ENCODE data around the gene TEX35.

Gene TEX35

DNA sequence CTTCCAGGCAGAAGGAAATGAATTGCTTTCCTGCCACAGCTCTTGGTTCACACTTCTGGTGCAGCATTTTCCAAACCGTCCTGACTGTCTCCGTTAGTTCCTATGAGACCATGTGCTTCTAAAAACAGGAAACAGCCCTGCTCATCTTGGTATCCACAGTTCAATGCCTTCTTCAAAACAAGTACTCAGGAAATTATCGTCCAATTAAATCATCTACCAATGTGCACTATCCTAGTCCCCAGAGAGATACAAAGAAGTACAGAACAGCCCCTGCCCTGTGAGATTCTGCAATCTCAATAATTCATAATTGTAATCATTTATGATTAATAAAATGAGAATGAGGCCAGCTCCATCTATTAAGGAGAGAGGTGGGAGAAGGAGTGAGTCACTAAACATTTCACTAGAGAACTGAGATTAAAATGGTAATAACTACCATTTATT lies 27.3 kb upstream of the TEX35 start:
- POLR2A ChIA-PET: no interaction called here
- Histone ChIP-seq H3K4me3 (ENCODE audit: low read depth, low read length) (no peak overlapping the region), H3K27ac (ENCODE audit: extremely low read depth, low read depth, low read length) (no peak overlapping the region), H3K4me1 (ENCODE audit: control insufficient read depth, insufficient read depth, low read length) (no peaks in the 10 kb centered on the region), H3K36me3 (ENCODE audit: control insufficient read depth in 2 of 2, insufficient read depth in 1 of 2, low read length in 2 of 2) (no peaks in the 10 kb centered on the region), H3K9me3 (ENCODE audit: control insufficient read depth, insufficient read depth, low read depth, low read length) (no peaks in the 10 kb centered on the region)
- CTCF ChIA-PET: interaction anchor here (1.0 kb wide), 1 partner anchor 17 kb away, joined by 3 read pairs; no protein-coding TSS in a partner anchor
- no peak for TF ChIP-seq ZNF585B (tag by site-specific recombination; IDR thresholded peaks at IDR 0.05)

DNA sequence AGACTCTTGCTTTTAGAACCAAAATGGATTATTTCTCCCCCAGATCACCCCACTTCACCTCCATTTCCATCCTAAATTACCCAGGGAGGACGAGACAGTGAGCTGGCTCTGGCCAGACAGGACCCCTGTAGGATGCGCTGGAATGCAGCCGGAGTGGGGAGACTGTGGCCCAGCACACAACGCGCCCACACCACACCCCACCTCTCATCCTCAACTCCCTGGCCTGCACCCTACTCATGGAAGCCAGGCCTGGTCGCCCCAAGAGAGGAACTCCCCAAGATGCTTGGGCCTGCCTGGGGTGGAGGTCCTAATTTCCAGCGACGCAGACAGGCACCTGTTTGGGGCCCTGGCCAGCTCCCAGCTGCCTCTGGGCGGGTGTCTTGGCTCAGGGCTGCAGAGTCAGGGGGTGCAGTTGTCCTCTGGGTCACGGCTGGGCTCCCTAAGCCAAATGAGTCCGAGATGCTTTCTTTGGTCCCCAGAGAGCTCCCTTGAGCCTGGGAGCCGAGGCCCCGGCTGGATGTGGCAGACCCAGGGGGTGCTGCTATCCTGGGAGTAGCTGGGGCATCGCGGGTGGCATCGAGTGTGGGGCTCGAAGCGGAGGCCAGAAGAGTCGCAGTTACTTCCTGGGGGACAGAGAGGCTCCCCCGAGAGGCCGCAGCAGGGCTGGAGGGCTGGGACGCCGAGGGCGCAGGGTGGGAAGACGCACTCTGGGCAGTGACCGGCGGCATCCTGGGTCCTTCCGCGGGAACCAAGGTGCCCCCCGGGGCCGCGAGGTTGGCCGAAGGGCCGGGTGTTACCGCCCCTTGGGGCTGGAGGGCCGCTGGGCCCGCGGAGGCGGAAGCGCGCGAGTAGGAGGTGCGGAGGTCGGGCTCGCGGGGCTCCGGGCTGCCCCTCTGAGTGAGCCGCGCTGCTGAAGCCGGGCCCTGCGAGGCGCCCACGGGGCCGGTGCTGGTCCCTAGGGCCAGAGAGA lies 26.5 kb upstream of the TEX35 start:
- CTCF ChIA-PET: no interaction called here
- Histone ChIP-seq H3K36me3 (ENCODE audit: control insufficient read depth in 2 of 2, insufficient read depth in 1 of 2, low read length in 2 of 2) (no peaks in the 10 kb centered on the region), H3K4me3 (ENCODE audit: low read depth, low read length) (no peak overlapping the region), H3K4me1 (ENCODE audit: control insufficient read depth, insufficient read depth, low read length) (no peaks in the 10 kb centered on the region), H3K27ac (ENCODE audit: extremely low read depth, low read depth, low read length) (no peak overlapping the region), H3K9me3 (ENCODE audit: control insufficient read depth, insufficient read depth, low read depth, low read length) (no peaks in the 10 kb centered on the region)
- POLR2A ChIA-PET: no interaction called here
- TF ChIP-seq ZNF624 (tag by site-specific recombination; IDR thresholded peaks at IDR 0.05) (no peak), ZNF623 (tag by site-specific recombination; IDR thresholded peaks at IDR 0.05) (no peak), SCRT1 (tag by site-specific recombination; IDR thresholded peaks at IDR 0.05; ENCODE audit: borderline replicate concordance) (no peak), ZNF707 (tag by site-specific recombination; IDR thresholded peaks at IDR 0.05) (no peak), ZNF670 (tag by site-specific recombination; IDR thresholded peaks at IDR 0.05; ENCODE audit: low read depth) (no peak), SP7 (tag by site-specific recombination; IDR thresholded peaks at IDR 0.05) (no peak), ZNF426 (tag by site-specific recombination; IDR thresholded peaks at IDR 0.05) (no peak), ZNF146 (tag by site-specific recombination; IDR thresholded peaks at IDR 0.05) (no peak), ZNF776 (tag by site-specific recombination; IDR thresholded peaks at IDR 0.05; ENCODE audit: borderline replicate concordance) (no peak), ZNF658 (tag by site-specific recombination; IDR thresholded peaks at IDR 0.05) (no peak), ZNF366 (tag by site-specific recombination; conservative IDR thresholded peaks at IDR 0.05) (no peak), GLI4 (tag by site-specific recombination; IDR thresholded peaks at IDR 0.05) (no peak), GLIS1 (tag by site-specific recombination; IDR thresholded peaks at IDR 0.05) (no peak), ZFP3 (tag by site-specific recombination; IDR thresholded peaks at IDR 0.05; ENCODE audit: low read depth) (no peak), ZBTB8A (tag by site-specific recombination; IDR thresholded peaks at IDR 0.05) (no peak)
- TF ChIP-seq, protein P1, sequence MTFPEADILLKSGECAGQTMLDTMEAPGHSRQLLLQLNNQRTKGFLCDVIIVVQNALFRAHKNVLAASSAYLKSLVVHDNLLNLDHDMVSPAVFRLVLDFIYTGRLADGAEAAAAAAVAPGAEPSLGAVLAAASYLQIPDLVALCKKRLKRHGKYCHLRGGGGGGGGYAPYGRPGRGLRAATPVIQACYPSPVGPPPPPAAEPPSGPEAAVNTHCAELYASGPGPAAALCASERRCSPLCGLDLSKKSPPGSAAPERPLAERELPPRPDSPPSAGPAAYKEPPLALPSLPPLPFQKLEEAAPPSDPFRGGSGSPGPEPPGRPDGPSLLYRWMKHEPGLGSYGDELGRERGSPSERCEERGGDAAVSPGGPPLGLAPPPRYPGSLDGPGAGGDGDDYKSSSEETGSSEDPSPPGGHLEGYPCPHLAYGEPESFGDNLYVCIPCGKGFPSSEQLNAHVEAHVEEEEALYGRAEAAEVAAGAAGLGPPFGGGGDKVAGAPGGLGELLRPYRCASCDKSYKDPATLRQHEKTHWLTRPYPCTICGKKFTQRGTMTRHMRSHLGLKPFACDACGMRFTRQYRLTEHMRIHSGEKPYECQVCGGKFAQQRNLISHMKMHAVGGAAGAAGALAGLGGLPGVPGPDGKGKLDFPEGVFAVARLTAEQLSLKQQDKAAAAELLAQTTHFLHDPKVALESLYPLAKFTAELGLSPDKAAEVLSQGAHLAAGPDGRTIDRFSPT (tag by site-specific recombination; IDR thresholded peaks at IDR 0.05): no peak
- TF ChIP-seq, protein P2, sequence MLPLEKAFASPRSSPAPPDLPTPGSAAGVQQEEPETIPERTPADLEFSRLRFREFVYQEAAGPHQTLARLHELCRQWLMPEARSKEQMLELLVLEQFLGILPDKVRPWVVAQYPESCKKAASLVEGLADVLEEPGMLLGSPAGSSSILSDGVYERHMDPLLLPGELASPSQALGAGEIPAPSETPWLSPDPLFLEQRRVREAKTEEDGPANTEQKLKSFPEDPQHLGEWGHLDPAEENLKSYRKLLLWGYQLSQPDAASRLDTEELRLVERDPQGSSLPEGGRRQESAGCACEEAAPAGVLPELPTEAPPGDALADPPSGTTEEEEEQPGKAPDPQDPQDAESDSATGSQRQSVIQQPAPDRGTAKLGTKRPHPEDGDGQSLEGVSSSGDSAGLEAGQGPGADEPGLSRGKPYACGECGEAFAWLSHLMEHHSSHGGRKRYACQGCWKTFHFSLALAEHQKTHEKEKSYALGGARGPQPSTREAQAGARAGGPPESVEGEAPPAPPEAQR (tag by site-specific recombination; IDR thresholded peaks at IDR 0.05): no peak
- TF ChIP-seq, protein P3, sequence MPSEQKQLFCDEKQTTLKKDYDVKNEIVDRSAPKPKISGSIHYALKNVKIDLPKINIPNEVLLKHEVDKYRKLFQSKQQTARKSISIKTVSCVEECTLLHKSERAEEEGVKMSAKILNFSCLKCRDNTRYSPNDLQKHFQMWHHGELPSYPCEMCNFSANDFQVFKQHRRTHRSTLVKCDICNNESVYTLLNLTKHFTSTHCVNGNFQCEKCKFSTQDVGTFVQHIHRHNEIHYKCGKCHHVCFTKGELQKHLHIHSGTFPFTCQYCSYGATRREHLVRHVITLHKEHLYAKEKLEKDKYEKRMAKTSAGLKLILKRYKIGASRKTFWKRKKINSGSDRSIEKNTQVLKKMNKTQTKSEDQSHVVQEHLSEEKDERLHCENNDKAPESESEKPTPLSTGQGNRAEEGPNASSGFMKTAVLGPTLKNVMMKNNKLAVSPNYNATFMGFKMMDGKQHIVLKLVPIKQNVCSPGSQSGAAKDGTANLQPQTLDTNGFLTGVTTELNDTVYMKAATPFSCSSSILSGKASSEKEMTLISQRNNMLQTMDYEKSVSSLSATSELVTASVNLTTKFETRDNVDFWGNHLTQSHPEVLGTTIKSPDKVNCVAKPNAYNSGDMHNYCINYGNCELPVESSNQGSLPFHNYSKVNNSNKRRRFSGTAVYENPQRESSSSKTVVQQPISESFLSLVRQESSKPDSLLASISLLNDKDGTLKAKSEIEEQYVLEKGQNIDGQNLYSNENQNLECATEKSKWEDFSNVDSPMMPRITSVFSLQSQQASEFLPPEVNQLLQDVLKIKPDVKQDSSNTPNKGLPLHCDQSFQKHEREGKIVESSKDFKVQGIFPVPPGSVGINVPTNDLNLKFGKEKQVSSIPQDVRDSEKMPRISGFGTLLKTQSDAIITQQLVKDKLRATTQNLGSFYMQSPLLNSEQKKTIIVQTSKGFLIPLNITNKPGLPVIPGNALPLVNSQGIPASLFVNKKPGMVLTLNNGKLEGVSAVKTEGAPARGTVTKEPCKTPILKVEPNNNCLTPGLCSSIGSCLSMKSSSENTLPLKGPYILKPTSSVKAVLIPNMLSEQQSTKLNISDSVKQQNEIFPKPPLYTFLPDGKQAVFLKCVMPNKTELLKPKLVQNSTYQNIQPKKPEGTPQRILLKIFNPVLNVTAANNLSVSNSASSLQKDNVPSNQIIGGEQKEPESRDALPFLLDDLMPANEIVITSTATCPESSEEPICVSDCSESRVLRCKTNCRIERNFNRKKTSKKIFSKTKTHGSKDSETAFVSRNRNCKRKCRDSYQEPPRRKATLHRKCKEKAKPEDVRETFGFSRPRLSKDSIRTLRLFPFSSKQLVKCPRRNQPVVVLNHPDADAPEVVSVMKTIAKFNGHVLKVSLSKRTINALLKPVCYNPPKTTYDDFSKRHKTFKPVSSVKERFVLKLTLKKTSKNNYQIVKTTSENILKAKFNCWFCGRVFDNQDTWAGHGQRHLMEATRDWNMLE (tag by site-specific recombination; conservative IDR thresholded peaks at IDR 0.05; ENCODE audit: low read depth): no peak
- TF ChIP-seq, protein P4, sequence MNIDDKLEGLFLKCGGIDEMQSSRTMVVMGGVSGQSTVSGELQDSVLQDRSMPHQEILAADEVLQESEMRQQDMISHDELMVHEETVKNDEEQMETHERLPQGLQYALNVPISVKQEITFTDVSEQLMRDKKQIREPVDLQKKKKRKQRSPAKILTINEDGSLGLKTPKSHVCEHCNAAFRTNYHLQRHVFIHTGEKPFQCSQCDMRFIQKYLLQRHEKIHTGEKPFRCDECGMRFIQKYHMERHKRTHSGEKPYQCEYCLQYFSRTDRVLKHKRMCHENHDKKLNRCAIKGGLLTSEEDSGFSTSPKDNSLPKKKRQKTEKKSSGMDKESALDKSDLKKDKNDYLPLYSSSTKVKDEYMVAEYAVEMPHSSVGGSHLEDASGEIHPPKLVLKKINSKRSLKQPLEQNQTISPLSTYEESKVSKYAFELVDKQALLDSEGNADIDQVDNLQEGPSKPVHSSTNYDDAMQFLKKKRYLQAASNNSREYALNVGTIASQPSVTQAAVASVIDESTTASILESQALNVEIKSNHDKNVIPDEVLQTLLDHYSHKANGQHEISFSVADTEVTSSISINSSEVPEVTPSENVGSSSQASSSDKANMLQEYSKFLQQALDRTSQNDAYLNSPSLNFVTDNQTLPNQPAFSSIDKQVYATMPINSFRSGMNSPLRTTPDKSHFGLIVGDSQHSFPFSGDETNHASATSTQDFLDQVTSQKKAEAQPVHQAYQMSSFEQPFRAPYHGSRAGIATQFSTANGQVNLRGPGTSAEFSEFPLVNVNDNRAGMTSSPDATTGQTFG (tag by site-specific recombination; IDR thresholded peaks at IDR 0.05; ENCODE audit: borderline replicate concordance): no peak

All from HEK293 (cell line).